Chondrocyte (in vitro differentiated cells): ENCODE data around the gene CADM1. TPM values are rescaled to one million over a fixed set of nuclear protein-coding genes. Genes with fewer than 3 reads are reported as not detected.

ENCODE experiments used
- DNase-seq: peaks from one replicate; pipeline ENCODE4 v3.0.0; 2021; ENCODE audit warnings: mixed read lengths, low spot score
- H3K27ac Mint-ChIP-seq: one replicate; pipeline ENCODE4 v1.8.0; 2021; ENCODE audit warnings: mild to moderate bottlenecking, moderate library complexity, mixed read lengths; ENCODE audit not compliant: unreplicated experiment
- H3K27me3 Mint-ChIP-seq: 2 replicates; pipeline ENCODE4 v1.8.0; 2021; ENCODE audit warnings: low read depth, mixed read lengths
- H3K36me3 Mint-ChIP-seq: 2 replicates; pipeline ENCODE4 v1.8.0; 2021; ENCODE audit warnings: low read depth, mixed read lengths
- H3K4me1 Mint-ChIP-seq: 2 replicates; pipeline ENCODE4 v1.8.0; 2021; ENCODE audit warnings: low read depth, mild to moderate bottlenecking, mixed read lengths
- H3K4me3 Mint-ChIP-seq: one replicate; pipeline ENCODE4 v1.8.0; 2021; ENCODE audit warnings: mild to moderate bottlenecking, moderate library complexity, mixed read lengths; ENCODE audit not compliant: unreplicated experiment
- H3K9me3 Mint-ChIP-seq: 2 replicates; pipeline ENCODE4 v1.8.0; 2021; ENCODE audit warnings: low read depth, mixed read lengths
- total RNA-seq: library from RNA; stranded (reverse); gene quantifications from 3 replicates; pipeline ENCODE4 v1.2.1, GENCODE V29; 2021
- TF ChIP-seq, protein P1 (sequence below): fragments of 200-600 bp; sonication (generic); IDR thresholded peaks from 2 replicates; pipeline ENCODE4 v1.5.0; 2021; ENCODE audit warnings: antibody characterized with exemption, mild to moderate bottlenecking, moderate library complexity

CADM1 gene
- total RNA-seq, 1 donor from 2014 or later = 29.0 TPM

DNA sequence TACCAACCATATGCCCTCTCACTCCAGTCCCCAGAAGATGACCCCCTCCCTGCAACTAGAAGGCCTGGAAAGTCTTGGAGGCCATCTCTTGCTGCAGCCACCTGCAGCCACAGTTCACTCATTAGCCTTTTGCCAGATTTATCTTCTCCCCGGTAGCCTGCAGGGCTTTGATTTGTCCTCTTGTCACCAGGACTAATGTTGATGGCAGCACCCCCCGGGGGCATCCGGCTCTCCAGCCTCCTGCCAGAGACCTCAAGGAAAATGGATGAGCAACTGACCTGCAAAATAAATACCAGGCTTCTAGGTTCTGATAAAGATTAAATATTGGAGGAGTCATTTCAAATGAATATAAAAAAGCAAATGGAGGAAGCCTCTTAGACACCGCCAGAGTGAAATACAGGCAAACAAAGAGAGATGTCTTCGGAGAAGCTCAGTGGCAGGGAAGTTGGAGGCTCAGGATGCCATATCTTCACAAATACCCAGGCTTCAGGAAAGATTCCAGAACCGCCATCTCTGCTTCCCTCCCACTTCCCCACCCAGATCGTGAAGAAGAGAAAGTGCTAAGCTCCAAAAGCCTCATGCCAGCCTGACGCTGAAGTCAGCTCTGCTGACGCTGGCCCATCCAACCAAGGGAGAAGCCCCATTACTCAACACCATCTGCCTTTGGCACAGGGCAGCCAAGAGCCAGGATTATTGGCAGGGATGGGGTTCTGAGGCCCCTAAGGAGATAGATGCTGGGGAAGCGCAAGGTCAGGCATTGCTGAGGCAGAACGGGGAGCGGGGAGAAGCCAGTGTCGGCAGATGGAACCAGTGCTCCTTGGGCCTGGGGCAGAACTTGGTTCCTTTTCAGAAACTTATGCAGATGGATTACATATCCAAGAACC, 362.7 kb downstream of the CADM1 start:
- H3K36me3 Mint-ChIP-seq = no peaks in the 10 kb centered on the region
- H3K4me3 Mint-ChIP-seq = no peak overlapping the region
- no peak overlapping the region for H3K27ac Mint-ChIP-seq
- TF ChIP-seq, protein P1, sequence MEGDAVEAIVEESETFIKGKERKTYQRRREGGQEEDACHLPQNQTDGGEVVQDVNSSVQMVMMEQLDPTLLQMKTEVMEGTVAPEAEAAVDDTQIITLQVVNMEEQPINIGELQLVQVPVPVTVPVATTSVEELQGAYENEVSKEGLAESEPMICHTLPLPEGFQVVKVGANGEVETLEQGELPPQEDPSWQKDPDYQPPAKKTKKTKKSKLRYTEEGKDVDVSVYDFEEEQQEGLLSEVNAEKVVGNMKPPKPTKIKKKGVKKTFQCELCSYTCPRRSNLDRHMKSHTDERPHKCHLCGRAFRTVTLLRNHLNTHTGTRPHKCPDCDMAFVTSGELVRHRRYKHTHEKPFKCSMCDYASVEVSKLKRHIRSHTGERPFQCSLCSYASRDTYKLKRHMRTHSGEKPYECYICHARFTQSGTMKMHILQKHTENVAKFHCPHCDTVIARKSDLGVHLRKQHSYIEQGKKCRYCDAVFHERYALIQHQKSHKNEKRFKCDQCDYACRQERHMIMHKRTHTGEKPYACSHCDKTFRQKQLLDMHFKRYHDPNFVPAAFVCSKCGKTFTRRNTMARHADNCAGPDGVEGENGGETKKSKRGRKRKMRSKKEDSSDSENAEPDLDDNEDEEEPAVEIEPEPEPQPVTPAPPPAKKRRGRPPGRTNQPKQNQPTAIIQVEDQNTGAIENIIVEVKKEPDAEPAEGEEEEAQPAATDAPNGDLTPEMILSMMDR = no peak
- DNase-seq = no peak
- peaks cover 25% of the 10 kb centered on the region for H3K27me3 Mint-ChIP-seq
- H3K9me3 Mint-ChIP-seq = no peaks in the 10 kb centered on the region
- no peaks in the 10 kb centered on the region for H3K4me1 Mint-ChIP-seq

DNA sequence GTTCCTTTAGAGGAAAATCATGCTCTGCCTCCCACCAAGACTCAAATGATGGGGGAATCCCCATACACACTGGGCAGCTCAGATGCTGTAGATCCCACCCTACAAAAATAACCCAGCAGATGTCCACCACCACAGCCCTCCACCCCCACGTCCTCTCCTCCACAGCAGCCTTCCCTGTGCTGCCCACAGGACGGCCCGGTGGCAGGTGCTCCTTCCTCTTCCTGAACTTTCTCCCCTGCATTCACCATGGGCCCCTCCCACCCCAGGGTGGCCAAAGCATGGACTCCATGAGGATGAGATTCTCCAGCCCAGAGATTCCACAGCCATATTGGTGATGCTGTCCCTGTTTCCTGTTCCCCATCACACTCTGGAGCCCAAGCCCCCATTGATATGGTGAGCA, 368.3 kb downstream of the CADM1 start:
- Mint-ChIP-seq H3K27me3 (peaks cover 22% of the 10 kb centered on the region), H3K27ac (no peak overlapping the region), H3K4me1 (peaks cover 5% of the 10 kb centered on the region), H3K36me3 (peaks cover 2% of the 10 kb centered on the region), H3K9me3 (peaks cover 3% of the 10 kb centered on the region), H3K4me3 (no peak overlapping the region)
- TF ChIP-seq, protein P1 = no peak
- no peak for DNase-seq

DNA sequence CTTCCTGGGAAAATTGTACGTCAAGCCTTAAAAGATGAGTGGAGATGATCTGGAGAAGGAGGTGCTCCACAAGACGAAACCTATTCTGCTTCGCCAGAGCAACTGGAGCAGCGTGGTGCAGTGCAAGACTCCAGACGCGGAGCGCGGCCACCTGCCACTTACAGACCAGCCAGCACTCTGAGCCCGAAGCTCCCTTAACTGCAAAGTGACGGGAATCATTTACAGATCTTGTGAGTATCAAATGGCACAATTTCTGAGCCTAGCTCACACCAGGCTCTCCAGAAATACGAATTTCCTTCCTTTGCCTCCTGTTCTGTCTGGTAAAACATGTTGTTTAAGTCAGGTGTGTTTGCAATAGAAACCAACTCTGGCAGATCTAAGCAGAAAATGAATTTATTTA, 369.3 kb downstream of the CADM1 start:
- Mint-ChIP-seq H3K27ac (no peak overlapping the region), H3K36me3 (peaks cover 2% of the 10 kb centered on the region), H3K27me3 (peaks cover 17% of the 10 kb centered on the region), H3K4me3 (no peak overlapping the region), H3K4me1 (peaks cover 5% of the 10 kb centered on the region), H3K9me3 (peaks cover 3% of the 10 kb centered on the region)
- TF ChIP-seq, protein P1 = no peak
- DNase-seq = no peak

DNA sequence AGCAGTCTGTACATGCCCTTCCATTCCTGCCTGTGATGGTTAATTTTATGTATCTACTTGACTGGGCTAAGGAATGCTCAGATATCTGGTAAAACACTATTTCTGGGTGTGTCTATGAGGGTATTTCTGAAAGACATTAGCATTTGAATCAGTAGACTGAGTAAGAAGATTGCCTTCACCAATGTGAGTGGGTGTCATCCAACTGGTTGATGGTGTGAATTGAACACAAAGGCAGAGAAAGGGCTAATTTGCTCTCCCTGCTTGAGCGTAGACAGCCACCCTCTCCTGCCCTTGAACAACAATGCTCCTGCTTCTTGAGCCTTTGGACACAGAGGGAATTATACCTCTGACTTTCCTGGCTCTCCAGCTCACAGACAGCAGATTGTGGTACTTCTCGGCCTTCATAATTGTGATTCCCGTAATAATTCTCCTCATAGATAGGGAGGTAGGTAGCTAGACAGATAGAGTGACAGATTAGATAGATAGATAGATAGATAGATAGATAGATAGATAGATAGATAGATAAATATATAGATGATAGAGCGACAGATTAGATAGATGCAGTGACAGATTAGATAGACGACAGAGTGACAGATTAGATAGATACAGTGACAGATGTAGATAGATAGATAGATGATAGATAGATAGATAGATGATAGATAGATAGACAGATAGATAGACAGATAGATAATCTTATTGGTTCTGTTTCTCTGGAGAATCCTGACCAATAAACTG, 370.6 kb downstream of the CADM1 start:
- peaks cover 3% of the 10 kb centered on the region for H3K9me3 Mint-ChIP-seq
- no peak overlapping the region for H3K27ac Mint-ChIP-seq
- H3K4me1 Mint-ChIP-seq = peaks cover 5% of the 10 kb centered on the region
- no peak overlapping the region for H3K4me3 Mint-ChIP-seq
- DNase-seq = no peak
- TF ChIP-seq, protein P1 = no peak
- H3K36me3 Mint-ChIP-seq = peaks cover 2% of the 10 kb centered on the region
- H3K27me3 Mint-ChIP-seq = peaks cover 22% of the 10 kb centered on the region

DNA sequence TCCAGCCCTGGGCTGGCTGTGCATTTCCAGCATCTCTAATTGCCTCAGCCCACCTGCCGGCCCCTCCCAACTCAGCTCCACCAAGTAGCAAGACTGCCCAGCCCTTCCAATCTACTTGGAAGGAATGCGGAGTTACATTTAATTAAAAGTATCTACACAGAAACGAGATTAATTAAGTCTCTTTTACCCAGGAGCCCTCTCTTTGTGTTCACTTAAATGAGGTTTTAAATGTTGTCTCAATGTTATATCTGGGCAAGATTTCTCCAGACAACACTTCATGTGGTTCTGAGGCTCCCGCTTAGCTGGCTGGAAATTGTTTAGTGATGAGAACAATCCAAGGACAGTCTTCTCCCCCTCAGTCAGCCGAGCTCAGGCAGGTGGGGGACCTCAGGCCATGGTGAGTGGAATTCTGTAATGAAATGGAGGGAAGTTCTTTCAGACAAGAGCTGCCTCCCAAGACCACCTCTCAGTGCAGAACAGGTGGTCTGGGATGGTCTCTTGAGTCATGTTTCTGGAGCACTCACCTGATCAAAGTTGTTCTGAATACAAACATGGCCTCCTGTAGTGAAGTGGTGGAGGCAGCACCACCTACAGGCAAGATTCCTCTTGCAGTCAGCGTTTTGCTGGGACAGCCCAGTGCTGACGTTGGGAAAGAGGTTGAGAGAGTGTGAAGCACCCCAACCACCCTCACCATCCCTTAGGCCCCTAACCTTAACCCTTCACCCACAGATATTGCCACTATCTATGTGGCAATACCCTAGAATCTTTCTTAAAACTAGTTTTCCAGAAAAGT, 371.6 kb downstream of the CADM1 start:
- H3K4me3 Mint-ChIP-seq = no peak overlapping the region
- H3K9me3 Mint-ChIP-seq = peaks cover 3% of the 10 kb centered on the region
- no peak for DNase-seq
- H3K27ac Mint-ChIP-seq = no peak overlapping the region
- peaks cover 5% of the 10 kb centered on the region for H3K4me1 Mint-ChIP-seq
- H3K27me3 Mint-ChIP-seq = peaks cover 20% of the 10 kb centered on the region
- TF ChIP-seq, protein P1 = peak; percentile 39
- H3K36me3 Mint-ChIP-seq = peaks cover 2% of the 10 kb centered on the region
